HG03196 (cell line): Measurements from ENCODE around the gene SAMD14.
"Not testable (repeated sequence)": the region's sequence is repeated elsewhere in the genome, so short reads cannot be mapped to it uniquely, and the experiment has no call there.

Source experiments
- ATAC-seq: cut with Tn5 transposase; IDR thresholded peaks from one replicate; pipeline ENCODE4 v1.9.1; 2021; ENCODE audit not compliant: unreplicated experiment

SAMD14 gene

GRCh38 chr17:50078430-50078829 lies 51.5 kb downstream of the SAMD14 start:
- ATAC-seq: no peak

GRCh38 chr17:50076591-50077235 lies 53.2 kb downstream of the SAMD14 start:
- ATAC-seq: no peak

DNA sequence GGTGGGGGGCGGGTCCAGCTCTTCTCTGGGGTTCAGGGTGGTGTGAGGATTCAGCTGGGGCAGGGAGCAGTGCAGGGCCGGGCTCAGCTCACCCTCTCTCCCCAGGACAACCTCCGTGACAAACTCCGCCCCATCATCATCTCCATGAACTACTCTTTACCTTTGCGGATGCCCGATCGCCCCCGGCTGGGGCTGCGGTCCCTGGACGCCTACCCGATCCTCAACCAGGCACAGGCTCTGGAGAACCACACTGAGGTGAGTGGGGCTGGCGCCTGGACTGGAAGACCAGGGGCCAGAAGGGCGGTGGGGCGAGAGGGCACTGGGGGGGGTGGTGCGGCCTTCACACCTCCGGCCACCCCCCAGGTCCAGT lies 53.8 kb downstream of the SAMD14 start:
- ATAC-seq: no peak

- no peak for ATAC-seq
Measured at GRCh38 chr17:50075446-50076032, 54.4 kb downstream of the SAMD14 start.

DNA sequence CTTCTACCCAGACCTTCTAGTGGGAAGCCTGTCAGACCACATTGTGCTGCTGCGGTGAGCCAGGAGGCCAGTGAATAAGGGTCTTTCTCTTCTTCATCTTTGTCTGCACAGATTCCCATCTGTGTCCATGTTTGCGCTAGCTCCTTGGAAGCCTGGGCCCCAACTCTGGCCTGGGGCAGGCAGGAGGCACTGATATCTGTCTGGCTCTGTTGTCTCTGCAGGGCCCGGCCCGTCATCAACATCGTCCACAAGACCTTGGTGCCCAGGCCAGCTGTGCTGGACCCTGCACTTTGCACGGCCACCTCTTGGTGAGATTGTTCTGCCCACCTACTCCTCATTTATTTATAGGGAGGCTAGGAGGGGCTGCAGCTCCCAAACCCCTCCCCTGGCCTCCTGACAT lies 55.7 kb downstream of the SAMD14 start:
- ATAC-seq: no peak

- ATAC-seq: no peak
Measured at GRCh38 chr17:50072925-50073324, 57.0 kb downstream of the SAMD14 start.

GRCh38 chr17:50072130-50072529 lies 57.8 kb downstream of the SAMD14 start:
- ATAC-seq: no peak

DNA sequence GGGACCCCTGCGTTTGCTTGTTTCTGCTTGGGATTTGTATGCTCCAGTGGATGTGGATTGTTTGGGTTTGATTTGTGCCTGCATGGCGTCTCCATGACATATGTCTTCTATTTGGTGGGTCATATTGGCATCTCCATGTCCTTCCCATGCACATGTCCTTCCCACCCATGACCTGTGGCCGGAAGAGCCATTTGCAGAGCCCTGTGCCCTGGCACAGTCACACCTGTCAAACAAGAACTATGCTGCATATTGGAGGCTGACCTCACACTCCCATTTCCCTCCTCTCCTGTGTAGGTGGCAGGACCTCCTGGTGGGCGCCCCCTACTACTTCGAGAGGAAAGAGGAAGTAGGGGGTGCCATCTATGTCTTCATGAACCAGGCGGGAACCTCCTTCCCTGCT lies 58.3 kb downstream of the SAMD14 start:
- ATAC-seq: no peak

DNA sequence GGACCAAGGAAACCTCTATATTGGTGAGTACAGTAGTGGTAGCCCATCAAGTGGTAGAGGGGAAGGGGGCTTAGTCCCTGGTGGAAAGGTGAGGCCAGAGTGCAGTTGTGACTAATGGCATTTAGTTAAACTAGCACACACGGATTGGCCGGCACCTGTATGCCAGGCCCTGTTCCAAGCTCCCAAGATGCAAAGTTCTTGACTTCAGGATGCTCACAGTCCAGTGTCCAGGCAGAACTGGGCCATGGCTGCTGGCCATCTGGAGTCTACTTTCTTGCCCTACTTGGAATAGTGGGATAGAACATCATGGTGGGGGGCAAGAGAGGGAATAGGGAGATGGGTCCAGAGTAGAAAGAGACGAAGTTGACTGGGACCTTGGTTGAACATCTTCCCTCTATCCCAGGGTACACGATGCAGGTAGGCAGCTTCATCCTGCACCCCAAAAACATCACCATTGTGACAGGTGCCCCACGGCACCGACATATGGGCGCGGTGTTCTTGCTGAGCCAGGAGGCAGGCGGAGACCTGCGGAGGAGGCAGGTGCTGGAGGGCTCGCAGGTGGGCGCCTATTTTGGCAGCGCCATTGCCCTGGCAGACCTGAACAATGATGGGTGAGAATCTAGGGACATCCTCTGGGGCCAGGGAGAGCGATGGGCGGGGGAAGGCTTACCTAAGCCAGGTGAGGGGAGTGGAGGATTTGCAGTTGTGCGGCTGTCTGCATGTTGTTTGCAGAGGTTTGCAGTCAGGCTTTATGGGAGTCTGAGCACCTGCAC lies 58.9 kb downstream of the SAMD14 start:
- ATAC-seq: no peak

- ATAC-seq: no peak
Measured at GRCh38 chr17:50067996-50068395, 62.0 kb downstream of the SAMD14 start.

DNA sequence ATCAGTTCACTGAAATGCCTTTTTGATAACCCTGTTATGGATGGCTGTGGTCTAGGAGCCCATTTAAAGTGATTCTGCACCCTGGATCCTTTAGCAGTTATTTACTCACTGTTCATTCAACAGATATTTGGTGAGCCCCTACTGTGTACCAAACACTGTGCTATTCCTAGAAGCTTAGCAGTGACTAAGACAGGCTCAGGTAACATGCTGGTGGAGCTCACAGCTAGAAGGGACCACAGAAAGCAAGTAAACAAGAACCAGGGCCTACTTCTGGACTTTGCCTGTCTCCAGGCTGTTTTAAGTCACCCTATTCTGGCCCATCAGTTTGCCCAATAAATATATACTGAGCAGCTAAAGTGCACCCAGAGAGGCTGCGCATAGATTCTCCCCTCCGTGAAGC lies 63.0 kb downstream of the SAMD14 start:
- no peak for ATAC-seq

- ATAC-seq: no peak
Measured at GRCh38 chr17:50065056-50065455, 64.9 kb downstream of the SAMD14 start.

- no peak for ATAC-seq
Measured at GRCh38 chr17:50064253-50065001, 65.5 kb downstream of the SAMD14 start.

GRCh38 chr17:50063561-50064252 lies 66.3 kb downstream of the SAMD14 start:
- no peak for ATAC-seq

GRCh38 chr17:50062293-50063243 lies 67.4 kb downstream of the SAMD14 start:
- no peak for ATAC-seq

- not testable (repeated sequence) for ATAC-seq
Measured at GRCh38 chr17:50061713-50062045, 68.3 kb downstream of the SAMD14 start.

- ATAC-seq: no peak
Measured at GRCh38 chr17:50060951-50061712, 68.8 kb downstream of the SAMD14 start.
